Mammary epithelial cell (primary cell): ENCODE data around the gene GLCCI1.

Experiments
- CTCF ChIP-seq, 2 donors: IDR thresholded peaks in 1 of 2; conservative IDR thresholded peaks in 1 of 2; 2 replicates each; pipeline ENCODE4 v1.5.1; 2011 to 2012; ENCODE audit warnings: inconsistent platforms in 2 of 2, low read length in 2 of 2, mild to moderate bottlenecking in 2 of 2, control low read depth in 1 of 2, low read depth in 1 of 2; ENCODE audit not compliant: insufficient read depth in 1 of 2; ENCODE audit errors: extremely low read depth in 1 of 2
- EZH2 ChIP-seq: IDR thresholded peaks from 2 replicates; pipeline ENCODE4 v1.6.1; 2012; ENCODE audit warnings: low read length, inconsistent platforms, borderline replicate concordance

GRCh38 chr7:8005279-8005678, 36.7 kb downstream of the GLCCI1 start:
- TF ChIP-seq CTCF (conservative IDR thresholded peaks at IDR 0.05 in 1 of 2, IDR thresholded peaks at IDR 0.05 in 1 of 2; ENCODE audit: extremely low read depth in 1 of 2, insufficient read depth in 1 of 2, low read depth in 1 of 2, low read length in 2 of 2) = no peak
- TF ChIP-seq EZH2 = no peak
